ENCODE results near the gene SUCLG2.

DNA sequence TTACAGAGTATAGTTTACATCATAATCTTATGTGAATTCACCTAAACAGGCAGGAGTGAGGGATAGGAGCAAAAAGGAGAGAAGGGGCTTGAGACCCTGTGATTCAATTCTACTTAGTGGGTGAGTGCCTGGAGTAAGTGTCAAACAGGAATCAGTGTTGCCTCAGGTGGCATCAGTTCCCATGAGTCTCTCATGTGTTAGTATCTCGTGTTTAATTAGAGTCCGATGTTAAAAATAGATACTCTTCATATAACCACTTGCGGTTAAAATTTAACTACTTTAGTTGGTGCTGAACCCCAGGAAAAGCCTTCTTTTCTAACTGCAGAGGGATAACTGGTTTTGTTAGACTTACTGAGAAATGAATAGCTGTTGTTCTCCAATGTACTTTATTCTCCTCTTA lies 251.5 kb downstream of the SUCLG2 start:
- TF ChIP-seq YY1 (tag by site-specific recombination; IDR thresholded peaks at IDR 0.05) (no peak), ZNF26 (tag by site-specific recombination; IDR thresholded peaks at IDR 0.05) (no peak), REST (tag by site-specific recombination; IDR thresholded peaks at IDR 0.05) (no peak), ZNF155 (tag by site-specific recombination; IDR thresholded peaks at IDR 0.05) (no peak), ZFHX2 (tag by site-specific recombination; conservative IDR thresholded peaks at IDR 0.05) (no peak), CTCF (tag by site-specific recombination; IDR thresholded peaks at IDR 0.05) (no peak), ZNF792 (tag by site-specific recombination; IDR thresholded peaks at IDR 0.05) (no peak), KLF16 (tag by site-specific recombination; IDR thresholded peaks at IDR 0.05) (no peak), ZNF555 (tag by site-specific recombination; conservative IDR thresholded peaks at IDR 0.05) (no peak), ZNF274 (IDR thresholded peaks at IDR 0.05; ENCODE audit: low read length) (no peak), ZNF274 (tag by site-specific recombination; IDR thresholded peaks at IDR 0.05; ENCODE audit: borderline replicate concordance) (no peak), GLI2 (tag by site-specific recombination; IDR thresholded peaks at IDR 0.05; ENCODE audit: borderline replicate concordance, low read depth) (no peak), ZBTB7A (tag by site-specific recombination; IDR thresholded peaks at IDR 0.05; ENCODE audit: low read depth) (no peak), GFI1B (tag by site-specific recombination; IDR thresholded peaks at IDR 0.05) (no peak)
